HCT116 (cell line): Measurements from ENCODE around the gene ALDH1L2.

ENCODE experiments used
- CTCF ChIP-seq, 3 experiments: fragments of 200-600 bp in 1 of 3; sonication (generic) in 1 of 3; IDR thresholded peaks in 2 of 3; conservative IDR thresholded peaks in 1 of 3; 2 replicates each; pipeline ENCODE4 v1.5.1; 2012 to 2017; ENCODE audit warnings: low read depth in 2 of 3, low read length in 2 of 3, antibody characterized with exemption in 1 of 3, borderline replicate concordance in 1 of 3, control low read depth in 1 of 3, mild to moderate bottlenecking in 1 of 3, mixed read lengths in 1 of 3, mixed run types in 1 of 3, moderate library complexity in 1 of 3; ENCODE audit not compliant: insufficient read depth in 1 of 3
- EZH2 ChIP-seq: fragments of 200-600 bp; sonication (generic); IDR thresholded peaks from 2 replicates; pipeline ENCODE4 v1.6.1; 2017; ENCODE audit warnings: antibody characterized with exemption, mixed run types
- RAD21 ChIP-seq: IDR thresholded peaks from 2 replicates; pipeline ENCODE4 v1.6.1; 2012; ENCODE audit warnings: low read depth, mild to moderate bottlenecking

GRCh38 chr12:105076913-105077312 is 7.3 kb downstream of the ALDH1L2 start:
- TF ChIP-seq EZH2 (no peak), RAD21 (no peak), CTCF (IDR thresholded peaks at IDR 0.05 in 2 of 3, conservative IDR thresholded peaks at IDR 0.05 in 1 of 3; ENCODE audit: borderline replicate concordance in 1 of 3, insufficient read depth in 1 of 3, low read depth in 2 of 3, low read length in 2 of 3) (no peak)
